Umbilical cord (tissue), 2 donors: ENCODE results near the gene WWOX. TPM values are rescaled to one million over a fixed set of nuclear protein-coding genes. Genes with fewer than 3 reads are reported as not detected.
"Not testable (repeated sequence)": the region's sequence is repeated elsewhere in the genome, so short reads cannot be mapped to it uniquely, and the experiment has no call there.

Source experiments
- DNase-seq: peaks from one replicate; pipeline ENCODE4 v3.0.0-alpha.2; 2015; ENCODE audit warnings: low spot score
- total RNA-seq: library from RNA; depleted of rRNA; stranded (reverse); fragments of >200 nt; gene quantifications from one replicate; pipeline ENCODE4 v1.2.3, GENCODE V29; 2014; ENCODE audit warnings: low replicate concordance; ENCODE audit not compliant: insufficient read depth

Gene WWOX
- total RNA-seq: 54.4 TPM

- peak; percentile 100 for DNase-seq
These were observed at the start of gene WWOX for GRCh38 chr16:78099271-78100111. WWOX (plus strand) TSS chr16:78099654.

DNA sequence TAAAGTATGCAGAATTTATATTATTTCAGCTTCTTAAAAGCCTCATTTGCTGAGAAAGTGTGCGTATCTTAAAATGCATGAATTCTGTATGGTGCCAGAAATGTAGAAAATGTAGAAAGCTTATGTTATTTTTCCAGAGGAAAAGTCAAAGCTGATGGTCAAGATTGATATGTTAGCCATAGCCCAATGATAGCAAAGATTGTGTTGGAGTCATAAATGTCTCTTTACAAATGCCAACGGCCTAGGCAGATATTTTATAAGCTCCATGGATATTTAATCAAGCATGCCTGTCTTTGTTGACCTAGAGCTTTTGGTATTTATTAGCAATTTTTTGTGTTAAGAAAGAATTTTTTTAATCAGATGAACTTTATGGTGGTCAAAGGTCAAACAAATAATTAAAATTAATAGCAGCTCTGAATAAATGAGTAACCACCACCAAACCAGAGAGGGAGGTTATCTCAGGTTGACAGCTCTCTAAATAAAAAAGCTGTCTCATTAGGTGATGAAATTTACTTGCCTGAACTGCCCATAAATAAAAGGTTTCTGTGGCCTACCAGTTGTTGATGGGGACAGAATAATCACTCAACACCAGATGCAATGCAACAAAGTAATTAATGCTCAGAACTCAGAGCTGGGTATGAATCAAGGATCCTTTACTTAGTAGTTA lies 48.6 kb upstream of the WWOX start:
- DNase-seq: no peak

DNA sequence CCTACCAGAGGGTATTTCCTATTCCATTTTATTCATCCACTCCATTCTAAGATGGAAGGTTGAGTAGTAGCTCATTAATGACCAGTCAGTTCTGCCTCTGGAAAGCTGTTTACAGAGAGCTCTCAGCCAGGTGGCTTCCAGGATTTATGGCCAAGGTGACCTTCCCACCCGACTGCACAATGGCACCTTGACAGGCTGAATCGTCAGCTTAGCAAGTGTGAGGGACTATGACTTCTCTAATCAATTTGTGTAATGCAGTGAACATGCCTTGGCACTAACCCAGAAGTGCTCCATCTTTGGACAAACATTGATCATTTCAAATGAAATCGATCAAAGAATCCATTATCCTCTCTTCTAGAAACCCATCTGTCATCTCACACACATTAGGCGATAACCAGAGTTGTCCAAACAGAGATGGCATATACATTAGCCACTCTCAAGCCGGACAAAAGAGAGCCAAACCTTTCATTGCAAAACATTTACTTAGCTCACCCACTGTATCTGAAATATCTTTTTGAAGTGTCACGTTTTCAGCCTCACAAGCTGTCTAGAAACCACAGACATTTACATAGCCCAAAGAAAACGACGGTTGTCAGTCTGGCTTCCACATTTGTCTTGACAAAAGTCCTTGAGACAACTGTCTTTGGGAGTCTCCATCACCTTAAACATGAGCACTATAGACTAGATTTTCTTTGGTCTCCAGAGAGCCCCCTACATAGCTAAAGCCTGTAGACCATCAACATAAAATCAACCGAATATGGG lies 41.5 kb upstream of the WWOX start:
- DNase-seq: no peak

GRCh38 chr16:78059806-78060205 lies 39.6 kb upstream of the WWOX start:
- DNase-seq: not testable (repeated sequence)

GRCh38 chr16:78060295-78060694 lies 39.2 kb upstream of the WWOX start:
- no peak for DNase-seq

DNA sequence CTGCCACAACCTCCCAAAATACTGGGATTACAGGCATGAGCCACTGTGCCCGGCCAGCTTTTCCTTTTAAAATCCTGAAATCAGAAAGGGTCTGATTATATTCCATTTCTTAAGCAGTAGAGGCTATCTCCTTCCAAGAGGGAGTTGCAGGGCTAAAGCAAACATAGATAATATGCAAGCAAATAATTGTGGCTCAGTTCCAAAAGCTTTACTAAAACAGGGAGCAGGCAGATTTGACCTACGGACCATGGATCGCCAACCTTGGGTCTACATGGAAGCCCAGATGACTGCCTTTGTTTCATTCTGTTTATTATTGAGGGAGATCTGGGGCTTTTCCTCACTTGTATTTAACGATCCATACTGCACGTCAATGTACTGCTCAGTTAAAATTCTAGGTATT lies 38.6 kb upstream of the WWOX start:
- DNase-seq: no peak

DNA sequence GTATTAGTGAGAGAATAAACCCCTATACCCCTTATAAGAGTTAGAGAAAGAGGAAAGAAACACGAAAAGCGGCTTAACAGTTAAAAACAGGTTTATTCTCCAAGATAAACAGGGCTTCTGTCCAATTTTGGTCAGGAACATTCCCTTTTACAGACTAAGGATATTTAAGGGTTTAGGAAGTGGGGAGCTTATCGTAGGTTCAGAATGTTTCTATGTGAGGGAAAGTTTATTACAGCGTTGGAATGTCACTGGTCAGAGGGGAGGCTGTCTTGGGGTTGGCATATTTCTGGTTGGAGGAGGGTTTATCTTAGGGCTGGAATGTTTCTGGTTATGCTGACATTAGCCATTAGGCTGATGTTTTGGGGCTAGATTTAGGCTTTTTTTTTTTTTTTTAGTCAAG lies 34.1 kb upstream of the WWOX start:
- peak; percentile 33 for DNase-seq

DNA sequence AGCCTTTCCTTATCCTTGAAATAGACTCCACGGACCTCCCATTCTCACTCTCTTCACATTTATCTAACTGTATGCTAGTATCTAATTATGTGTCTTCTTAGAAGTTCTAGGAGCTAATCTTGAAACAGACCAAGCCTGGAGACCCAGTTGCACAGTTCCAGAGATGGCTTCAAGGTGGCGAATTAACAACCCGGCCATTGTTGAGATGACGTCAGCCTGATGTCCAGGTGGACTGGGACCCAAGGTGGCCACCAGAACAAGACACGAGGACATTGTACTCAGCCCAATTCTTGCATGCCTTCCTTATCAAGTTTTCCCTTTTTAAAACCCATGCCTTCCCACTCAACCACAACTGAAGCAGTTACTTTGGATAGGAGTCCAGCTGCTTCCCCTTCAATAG lies 29.5 kb upstream of the WWOX start:
- no peak for DNase-seq

- DNase-seq: no peak
These were observed 27.2 kb upstream of the WWOX start for GRCh38 chr16:78072275-78072674.

DNA sequence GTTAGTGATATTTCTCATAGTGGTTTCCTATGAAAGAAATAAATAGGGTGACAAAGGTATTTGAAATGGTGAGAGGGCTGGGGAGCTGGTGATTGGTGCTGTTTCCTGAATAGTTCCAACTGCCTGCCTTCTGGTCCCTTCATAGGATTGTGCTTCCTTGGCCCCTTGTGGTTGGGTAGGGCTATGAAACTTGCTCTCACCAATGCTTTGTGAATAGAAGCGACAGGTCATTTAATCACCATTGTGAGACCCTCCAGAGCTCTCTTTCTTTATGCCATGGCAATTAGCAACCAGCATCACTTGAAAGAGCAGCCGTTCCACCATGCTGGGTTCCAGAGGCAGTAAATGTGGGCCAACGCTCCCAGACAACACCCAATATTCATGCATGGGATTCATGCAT lies 23.7 kb upstream of the WWOX start:
- DNase-seq: no peak

- DNase-seq: no peak
These were observed 18.1 kb upstream of the WWOX start for GRCh38 chr16:78081341-78081740.

- DNase-seq: no peak
These were observed 8.0 kb upstream of the WWOX start for GRCh38 chr16:78091419-78091818.

DNA sequence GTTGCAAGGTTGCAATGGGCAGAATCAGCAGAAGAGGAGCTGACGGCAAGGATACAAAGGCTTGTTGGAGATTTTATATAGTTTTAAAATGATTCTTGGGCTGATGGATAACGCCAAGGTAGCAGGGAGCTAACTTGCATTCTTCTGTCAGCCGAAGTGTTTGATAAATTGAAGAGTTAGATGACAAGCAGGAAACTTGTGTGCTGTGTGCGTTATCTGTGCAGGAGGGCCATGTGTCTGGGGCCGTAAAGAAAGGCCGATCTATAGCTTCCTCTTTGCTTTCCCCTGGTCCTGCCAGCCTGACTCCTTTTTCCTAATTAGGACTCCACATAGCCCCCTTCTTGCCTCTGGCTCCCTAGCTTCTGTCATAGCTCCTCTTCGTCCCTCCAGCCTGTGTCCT lies 6.7 kb upstream of the WWOX start:
- DNase-seq: no peak

GRCh38 chr16:78094166-78094565 lies 5.3 kb upstream of the WWOX start:
- DNase-seq: no peak

GRCh38 chr16:78094998-78095397 lies 4.5 kb upstream of the WWOX start:
- DNase-seq: no peak

DNA sequence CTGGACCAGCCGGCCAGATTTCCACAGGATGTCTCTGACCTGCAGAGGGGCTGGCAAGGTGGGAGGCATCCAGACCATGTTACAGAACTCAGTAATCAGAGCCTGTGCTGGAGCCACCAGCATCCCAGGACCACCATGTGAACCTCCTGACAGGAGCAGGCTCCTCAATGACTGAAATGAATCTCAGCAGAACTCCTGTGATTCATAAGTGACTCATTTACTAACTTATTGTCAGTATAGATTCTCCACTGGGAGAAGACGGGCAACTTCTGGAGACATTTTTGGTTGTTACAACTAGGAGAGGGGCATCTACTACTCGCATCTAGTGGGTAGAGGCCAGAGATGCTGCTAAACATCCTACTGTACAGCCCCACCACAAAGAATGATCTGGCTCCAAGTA lies 3.1 kb upstream of the WWOX start:
- DNase-seq: no peak

- DNase-seq: no peak
These were observed 1.9 kb upstream of the WWOX start for GRCh38 chr16:78097548-78097947.

DNA sequence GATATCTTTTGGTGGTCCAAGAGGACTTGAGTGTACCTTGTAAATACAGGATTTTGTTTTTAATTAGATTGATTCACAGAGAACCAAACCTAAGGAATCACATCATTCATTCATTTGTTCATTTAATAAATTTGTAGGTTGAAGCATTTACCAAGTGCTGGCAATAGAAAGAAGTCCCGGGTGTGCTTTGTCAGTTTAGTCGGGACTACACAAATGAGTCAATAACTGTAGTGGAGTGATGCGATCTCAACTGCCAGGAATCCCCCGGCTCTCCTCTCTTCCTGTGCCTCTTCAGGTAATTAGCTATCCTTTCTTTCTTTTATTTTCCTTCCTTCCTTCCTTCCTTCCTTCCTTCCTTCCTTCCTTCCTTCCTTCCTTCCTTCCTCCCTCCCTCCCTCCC lies 1.4 kb upstream of the WWOX start:
- DNase-seq: no peak

GRCh38 chr16:78098595-78099270 lies 721 bp upstream of the WWOX start:
- no peak for DNase-seq

DNA sequence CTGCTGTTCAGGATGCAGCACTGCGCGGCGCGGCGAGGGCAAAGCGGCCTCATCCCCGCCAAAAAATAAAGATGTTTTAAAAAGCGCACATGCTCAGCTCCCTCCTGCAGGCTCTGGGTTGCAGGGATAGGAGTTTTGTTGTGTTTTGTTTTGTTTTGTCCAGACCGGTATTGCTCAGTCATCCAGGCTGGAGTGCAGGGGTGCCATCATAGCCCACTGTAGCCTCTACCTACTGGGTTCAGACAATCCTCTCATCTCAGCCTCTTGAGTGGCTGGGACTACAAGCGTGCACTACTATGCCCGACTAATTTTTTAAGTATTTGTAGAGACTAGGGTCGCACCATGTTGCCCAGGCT lies 636 bp downstream of the WWOX start:
- no peak for DNase-seq

DNA sequence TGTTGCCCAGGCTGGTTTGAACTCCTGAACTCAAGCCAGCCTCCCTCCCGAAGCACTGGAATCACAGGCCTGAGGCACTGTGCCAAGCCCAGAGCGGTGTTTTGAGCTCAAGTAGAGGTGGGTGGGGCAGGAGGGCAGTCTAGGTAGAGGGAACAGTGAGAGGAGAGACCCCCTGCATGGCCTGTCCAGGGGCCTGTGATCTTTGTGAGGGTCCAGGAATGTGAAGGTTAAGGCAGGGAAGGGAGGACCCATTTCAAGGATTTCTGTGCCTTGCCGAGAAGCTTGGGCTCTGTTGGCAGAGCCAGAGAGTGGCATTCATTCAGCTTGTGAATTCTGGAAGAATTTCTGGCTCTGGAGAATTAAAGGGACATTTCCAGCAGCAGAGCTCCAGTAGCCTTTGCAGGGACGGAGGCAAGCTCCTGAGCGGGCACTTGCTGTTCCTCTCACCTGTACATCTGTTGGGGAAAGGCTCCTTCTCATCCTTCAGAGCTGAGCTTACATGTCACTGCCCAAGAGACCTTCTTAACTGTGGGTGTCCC lies 2.7 kb downstream of the WWOX start:
- DNase-seq: no peak

DNA sequence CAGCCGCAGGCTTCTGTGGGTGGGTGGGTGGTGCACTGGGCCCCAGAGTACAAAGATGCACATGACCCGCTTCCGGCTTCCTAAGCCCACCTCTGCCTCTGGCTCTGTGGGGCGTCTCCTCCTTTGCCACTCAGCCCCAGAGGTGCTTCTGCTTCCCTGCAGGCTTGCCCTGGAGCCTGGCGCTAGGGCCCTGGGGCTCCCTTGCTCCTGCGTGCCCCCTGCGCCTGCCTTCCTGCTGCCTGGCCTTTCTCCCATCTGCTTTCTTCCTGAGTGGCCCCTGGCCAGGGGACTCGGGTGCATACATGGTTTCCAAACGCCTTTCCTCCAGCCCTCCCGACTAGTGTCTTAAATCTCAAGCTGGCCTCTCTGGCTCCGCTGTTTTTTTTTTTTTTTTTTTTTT lies 3.4 kb downstream of the WWOX start:
- DNase-seq: no peak
